ENCODE data around the gene PTMA. TPM values are rescaled to one million over a fixed set of nuclear protein-coding genes. Genes with fewer than 3 reads are reported as not detected.
A peak's percentile ranks its signal among the peaks of the same experiment; 100 is the strongest.

PTMA gene
- total RNA-seq, 2 experiments from 2014 or later, result 2,780 to 3,053 TPM

DNA sequence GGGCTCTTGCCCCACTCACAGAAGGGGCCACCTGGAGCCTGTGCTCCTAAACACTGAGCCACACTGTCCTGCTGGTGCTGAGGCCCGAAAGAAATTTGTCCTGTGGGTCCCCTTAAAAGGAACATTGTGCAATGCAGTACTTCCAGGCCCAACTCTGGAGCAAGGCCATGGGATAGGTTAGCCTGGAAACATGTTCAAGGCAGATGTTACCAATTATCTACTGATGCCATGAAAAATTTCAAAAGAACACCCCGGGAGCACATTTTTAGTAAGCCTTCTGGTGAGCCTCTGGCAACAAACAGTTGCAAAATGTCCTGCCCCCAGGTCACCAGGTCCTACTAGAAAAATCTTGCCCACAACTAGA lies 12.3 kb upstream of the PTMA start:
- Histone ChIP-seq H3K4me2 (ENCODE audit: low read length) (no peak overlapping the region), H3K4me3 (ENCODE audit: low read depth, low read length, poor library complexity, severe bottlenecking) (no peak overlapping the region), H3K79me2 (ENCODE audit: insufficient read depth, low read depth, low read length) (no peaks in the 10 kb centered on the region), H2AFZ (ENCODE audit: low read length) (no peak overlapping the region), H3K4me1 (ENCODE audit: insufficient read depth, low read length, poor library complexity, severe bottlenecking) (peaks cover 6% of the 10 kb centered on the region), H3K9me2 (ENCODE audit: insufficient read depth, low read length) (no peaks in the 10 kb centered on the region), H4K20me1 (ENCODE audit: insufficient read depth, low read length) (no peaks in the 10 kb centered on the region), H3K27ac (ENCODE audit: low read depth, low read length, poor library complexity, severe bottlenecking) (no peak overlapping the region), H3K9me3 (ENCODE audit: low read length) (no peaks in the 10 kb centered on the region), H3K36me3 (ENCODE audit: insufficient read depth, low read length) (no peaks in the 10 kb centered on the region)
- CTCF ChIA-PET (ENCODE audit: unreplicated experiment), result interaction anchor here (0.6 to 1.0 kb wide), 2 partner anchors 82 to 87 kb away, joined by 3 to 4 read pairs; no protein-coding TSS in a partner anchor
- intact Hi-C loops (cut with micrococcal nuclease; ENCODE audit: unreplicated experiment), result no loop called here
- BruUV-seq (replicated peaks), result no TSS peak
- DNase-seq (ENCODE audit: low spot score), result no peak
- TF ChIP-seq EZH2phosphoT487 (IDR thresholded peaks at IDR 0.05; ENCODE audit: borderline replicate concordance, low read depth, low read length), result no peak
- TF ChIP-seq, protein P1, sequence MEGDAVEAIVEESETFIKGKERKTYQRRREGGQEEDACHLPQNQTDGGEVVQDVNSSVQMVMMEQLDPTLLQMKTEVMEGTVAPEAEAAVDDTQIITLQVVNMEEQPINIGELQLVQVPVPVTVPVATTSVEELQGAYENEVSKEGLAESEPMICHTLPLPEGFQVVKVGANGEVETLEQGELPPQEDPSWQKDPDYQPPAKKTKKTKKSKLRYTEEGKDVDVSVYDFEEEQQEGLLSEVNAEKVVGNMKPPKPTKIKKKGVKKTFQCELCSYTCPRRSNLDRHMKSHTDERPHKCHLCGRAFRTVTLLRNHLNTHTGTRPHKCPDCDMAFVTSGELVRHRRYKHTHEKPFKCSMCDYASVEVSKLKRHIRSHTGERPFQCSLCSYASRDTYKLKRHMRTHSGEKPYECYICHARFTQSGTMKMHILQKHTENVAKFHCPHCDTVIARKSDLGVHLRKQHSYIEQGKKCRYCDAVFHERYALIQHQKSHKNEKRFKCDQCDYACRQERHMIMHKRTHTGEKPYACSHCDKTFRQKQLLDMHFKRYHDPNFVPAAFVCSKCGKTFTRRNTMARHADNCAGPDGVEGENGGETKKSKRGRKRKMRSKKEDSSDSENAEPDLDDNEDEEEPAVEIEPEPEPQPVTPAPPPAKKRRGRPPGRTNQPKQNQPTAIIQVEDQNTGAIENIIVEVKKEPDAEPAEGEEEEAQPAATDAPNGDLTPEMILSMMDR (conservative IDR thresholded peaks at IDR 0.05; ENCODE audit: low read length), result no peak
- POLR2A ChIA-PET, result no interaction called here

GRCh38 chr2:231699006-231699405 lies 9.3 kb upstream of the PTMA start:
- DNase-seq (ENCODE audit: low spot score), result no peak
- intact Hi-C loops (cut with micrococcal nuclease; ENCODE audit: unreplicated experiment), result no loop called here
- Histone ChIP-seq H3K36me3 (ENCODE audit: insufficient read depth, low read length) (no peaks in the 10 kb centered on the region), H3K79me2 (ENCODE audit: insufficient read depth, low read depth, low read length) (no peaks in the 10 kb centered on the region), H3K27ac (ENCODE audit: low read depth, low read length, poor library complexity, severe bottlenecking) (no peak overlapping the region), H3K4me2 (ENCODE audit: low read length) (no peak overlapping the region), H3K9me2 (ENCODE audit: insufficient read depth, low read length) (no peaks in the 10 kb centered on the region), H3K9me3 (ENCODE audit: low read length) (no peaks in the 10 kb centered on the region), H3K4me1 (ENCODE audit: insufficient read depth, low read length, poor library complexity, severe bottlenecking) (peaks cover 6% of the 10 kb centered on the region), H4K20me1 (ENCODE audit: insufficient read depth, low read length) (no peaks in the 10 kb centered on the region), H2AFZ (ENCODE audit: low read length) (no peak overlapping the region), H3K4me3 (ENCODE audit: low read depth, low read length, poor library complexity, severe bottlenecking) (no peak overlapping the region)
- ChIA-PET POLR2A (interaction anchor here (1.1 kb wide), 1 partner anchor 9 kb away, joined by 3 read pairs; the partner anchor contains the start of gene PTMA), CTCF (ENCODE audit: unreplicated experiment) (no interaction called here)
- TF ChIP-seq EZH2phosphoT487 (IDR thresholded peaks at IDR 0.05; ENCODE audit: borderline replicate concordance, low read depth, low read length), result no peak
- TF ChIP-seq, protein P1 (conservative IDR thresholded peaks at IDR 0.05; ENCODE audit: low read length), result no peak
- BruUV-seq (replicated peaks), result no TSS peak

DNA sequence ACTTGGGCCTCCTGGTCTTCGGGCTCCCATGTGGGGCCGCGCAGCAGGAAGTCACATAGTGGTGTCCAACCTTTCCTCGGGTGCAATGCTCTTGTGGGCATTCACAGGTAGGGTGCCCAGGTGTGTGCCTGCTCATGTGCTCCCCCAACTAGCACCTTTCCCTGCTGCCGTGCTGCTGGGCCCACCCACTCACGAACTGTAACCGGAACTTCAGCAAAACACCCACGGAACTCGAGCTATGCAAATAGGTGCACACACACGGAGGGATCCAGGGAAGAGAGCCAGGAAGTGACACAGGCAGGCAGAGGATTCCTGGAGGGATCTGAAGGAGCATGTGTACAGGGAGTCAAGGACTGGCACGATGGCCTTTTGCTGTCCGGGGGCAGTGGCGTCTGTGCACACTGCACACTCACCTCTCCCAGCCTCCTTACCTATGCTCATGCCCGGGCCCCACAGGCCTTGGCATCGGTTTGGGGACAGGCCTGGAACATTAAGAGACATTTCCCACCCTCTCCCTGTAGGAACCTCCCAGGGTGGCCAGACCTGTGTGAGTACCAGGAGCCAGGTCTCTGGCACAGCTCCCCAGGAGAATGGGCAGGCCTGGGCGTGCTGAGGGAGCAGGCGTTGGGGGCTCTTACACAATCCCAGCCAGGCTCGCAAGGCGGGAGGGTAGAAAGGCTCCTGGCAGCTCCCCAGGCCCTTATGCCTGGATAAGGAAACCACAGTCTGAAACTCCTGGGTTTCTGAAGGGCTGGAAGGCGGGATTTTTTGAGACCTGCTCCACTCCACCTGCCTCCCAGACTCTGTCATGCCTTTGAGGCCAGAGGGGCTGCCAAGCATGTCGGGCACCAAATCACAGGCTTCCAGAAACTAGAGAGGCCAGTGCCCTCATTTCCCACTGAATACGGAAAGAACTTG lies 6.6 kb upstream of the PTMA start:
- no peak for DNase-seq (ENCODE audit: low spot score)
- Histone ChIP-seq H3K79me2 (ENCODE audit: insufficient read depth, low read depth, low read length) (peaks cover 13% of the 10 kb centered on the region; the same call in 1 of the 2 replicates), H3K4me1 (ENCODE audit: insufficient read depth, low read length, poor library complexity, severe bottlenecking) (peaks cover 19% of the 10 kb centered on the region), H4K20me1 (ENCODE audit: insufficient read depth, low read length) (no peaks in the 10 kb centered on the region), H3K27ac (ENCODE audit: low read depth, low read length, poor library complexity, severe bottlenecking) (no peak overlapping the region), H2AFZ (ENCODE audit: low read length) (no peak overlapping the region), H3K36me3 (ENCODE audit: insufficient read depth, low read length) (no peaks in the 10 kb centered on the region), H3K4me3 (ENCODE audit: low read depth, low read length, poor library complexity, severe bottlenecking) (no peak overlapping the region), H3K4me2 (ENCODE audit: low read length) (peak overlapping the region; percentile 35; the same call in 1 of the 2 replicates), H3K9me2 (ENCODE audit: insufficient read depth, low read length) (no peaks in the 10 kb centered on the region), H3K9me3 (ENCODE audit: low read length) (no peaks in the 10 kb centered on the region)
- intact Hi-C loops (cut with micrococcal nuclease; ENCODE audit: unreplicated experiment), result no loop called here
- ChIA-PET POLR2A (no interaction called here), CTCF (ENCODE audit: unreplicated experiment) (no interaction called here)
- BruUV-seq (replicated peaks), result no TSS peak
- no peak for TF ChIP-seq EZH2phosphoT487 (IDR thresholded peaks at IDR 0.05; ENCODE audit: borderline replicate concordance, low read depth, low read length)
- TF ChIP-seq, protein P1 (conservative IDR thresholded peaks at IDR 0.05; ENCODE audit: low read length), result no peak
